GM19438 (cell line): Measurements from ENCODE around the gene WLS.

Source experiments
- ATAC-seq: cut with Tn5 transposase; IDR thresholded peaks from one replicate; pipeline ENCODE4 v1.9.1; 2021; ENCODE audit warnings: low read depth; ENCODE audit not compliant: unreplicated experiment

Gene WLS

DNA sequence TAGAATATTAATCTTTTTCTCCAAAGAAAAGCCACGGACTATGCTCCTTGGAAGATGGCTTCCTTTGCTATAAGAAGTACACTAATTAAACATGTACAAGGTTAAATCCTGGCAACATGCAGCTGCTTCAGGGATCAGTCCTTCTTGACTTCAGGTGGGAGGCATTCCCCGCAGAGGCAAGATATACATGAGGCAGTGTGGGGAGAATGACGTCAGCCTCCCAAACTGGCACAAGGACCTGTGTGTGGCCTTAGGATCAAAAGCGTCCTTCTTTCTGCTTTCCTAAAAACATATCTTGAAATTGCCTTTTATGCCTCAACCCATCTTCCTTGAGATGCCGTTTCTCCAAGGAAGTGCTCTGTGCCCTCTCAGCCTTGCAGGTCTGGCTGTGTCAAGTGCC is 90.3 kb downstream of the WLS start:
- ATAC-seq: no peak

DNA sequence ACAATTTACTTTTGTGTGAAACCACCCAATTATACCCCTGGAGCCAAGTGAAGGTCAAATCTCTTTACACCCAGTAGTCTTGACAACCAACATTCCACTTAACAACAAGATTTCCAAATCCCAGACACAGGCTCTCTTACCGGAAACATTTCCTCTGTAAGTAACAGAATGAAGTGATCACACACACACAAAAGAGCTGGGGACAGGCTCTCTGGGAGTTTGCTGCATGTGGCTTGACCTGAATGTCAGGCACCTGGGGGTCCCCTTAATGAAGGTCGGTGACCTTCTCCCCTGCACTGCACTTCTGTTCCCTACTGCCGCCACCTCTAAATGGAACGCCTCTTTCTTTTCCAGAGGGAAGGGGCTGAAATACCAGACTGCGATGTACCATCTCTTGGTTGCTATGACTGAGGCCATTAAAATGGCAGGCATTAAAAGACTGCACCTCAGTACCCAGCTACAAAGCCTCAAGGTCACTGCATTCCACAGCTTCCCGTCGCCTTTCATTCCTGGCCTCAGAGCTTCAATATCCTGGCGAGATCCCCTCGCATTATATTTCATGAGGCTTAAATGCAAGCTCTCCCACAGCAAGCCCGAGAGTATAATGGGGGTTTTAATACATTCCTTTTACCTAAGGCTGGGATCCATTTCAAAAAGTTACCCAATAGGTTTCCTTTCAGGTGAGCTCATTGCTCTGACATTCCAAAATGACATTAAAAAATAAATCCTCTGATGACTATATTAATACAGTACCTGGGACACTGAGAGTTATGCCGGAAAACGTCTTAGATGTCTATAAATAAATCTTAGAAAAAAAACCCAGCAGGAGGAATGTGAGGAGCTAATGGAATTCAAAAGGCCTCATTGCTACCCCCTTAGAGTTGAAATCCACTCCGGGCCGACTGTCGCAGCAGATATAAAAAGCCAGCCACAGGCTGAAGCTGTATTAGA is 91.0 kb downstream of the WLS start:
- no peak for ATAC-seq

DNA sequence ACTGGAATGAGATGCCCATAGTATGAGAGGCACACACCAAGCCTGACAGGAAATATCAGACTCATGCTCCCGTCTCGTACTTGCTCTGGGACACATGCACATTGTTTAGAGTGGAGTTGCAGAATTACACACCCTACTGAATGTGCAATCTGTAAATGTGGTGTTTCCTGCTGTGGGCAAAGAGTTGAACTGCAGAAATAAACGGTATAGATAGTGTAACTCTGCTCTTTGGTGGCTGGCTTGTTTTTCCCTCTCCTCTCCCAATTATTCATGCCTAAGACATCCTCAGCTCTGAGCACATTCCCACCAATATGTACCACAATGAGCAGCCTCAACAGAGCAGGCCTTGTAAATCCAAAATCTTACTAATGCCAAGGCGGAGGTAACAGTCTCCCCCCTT is 91.8 kb downstream of the WLS start:
- no peak for ATAC-seq

DNA sequence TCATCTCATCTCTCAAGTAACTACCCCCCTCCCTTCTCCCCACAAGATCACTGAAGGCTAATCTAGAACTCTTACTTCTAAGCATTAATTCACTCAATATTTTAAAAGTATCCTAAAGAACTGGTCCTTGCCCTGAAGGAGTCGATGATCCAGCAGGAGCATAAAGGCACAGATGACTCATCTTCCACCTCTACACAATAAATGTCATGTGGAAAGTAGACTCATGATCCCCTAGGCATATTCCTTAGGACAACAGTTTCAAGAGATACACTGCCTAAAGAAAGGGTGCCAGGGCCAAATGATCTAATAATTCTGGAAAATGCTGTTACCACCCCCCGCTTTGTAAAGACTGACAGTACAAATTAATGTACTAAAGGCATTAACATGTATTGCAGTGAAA is 96.1 kb downstream of the WLS start:
- ATAC-seq: no peak

DNA sequence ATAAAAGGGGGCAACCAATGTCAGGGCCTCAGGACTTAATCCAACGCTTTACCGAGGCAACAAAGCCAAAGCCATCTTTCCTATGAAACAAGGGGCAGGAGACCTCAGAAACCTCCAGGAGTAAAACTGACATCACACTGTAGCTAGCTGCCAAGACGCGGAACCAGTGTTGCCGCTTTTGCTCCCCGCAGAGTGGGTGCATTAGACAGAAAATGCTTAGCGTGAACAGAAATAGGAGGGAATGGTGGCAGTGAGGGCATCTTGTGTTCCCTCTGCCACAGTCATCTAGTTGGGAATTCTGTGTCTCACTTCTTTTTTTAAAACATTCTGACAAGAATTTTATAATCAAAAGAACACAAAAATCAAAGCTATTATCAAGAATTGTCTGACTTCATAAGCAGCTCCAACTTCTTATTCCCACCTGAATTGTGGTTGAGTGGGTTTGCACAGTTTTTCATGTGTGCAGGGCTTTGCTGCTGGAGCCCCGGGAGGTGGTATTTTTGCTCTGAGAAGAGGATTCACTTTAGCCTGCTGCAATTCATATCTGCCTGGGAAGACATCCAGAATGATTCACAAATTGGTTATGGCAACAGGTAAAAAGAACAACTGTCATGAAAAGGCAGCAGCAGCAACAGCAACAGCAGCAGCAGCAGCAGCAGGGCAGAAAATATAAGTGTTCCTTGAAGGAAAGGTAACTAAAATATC is 99.7 kb downstream of the WLS start:
- no peak for ATAC-seq

DNA sequence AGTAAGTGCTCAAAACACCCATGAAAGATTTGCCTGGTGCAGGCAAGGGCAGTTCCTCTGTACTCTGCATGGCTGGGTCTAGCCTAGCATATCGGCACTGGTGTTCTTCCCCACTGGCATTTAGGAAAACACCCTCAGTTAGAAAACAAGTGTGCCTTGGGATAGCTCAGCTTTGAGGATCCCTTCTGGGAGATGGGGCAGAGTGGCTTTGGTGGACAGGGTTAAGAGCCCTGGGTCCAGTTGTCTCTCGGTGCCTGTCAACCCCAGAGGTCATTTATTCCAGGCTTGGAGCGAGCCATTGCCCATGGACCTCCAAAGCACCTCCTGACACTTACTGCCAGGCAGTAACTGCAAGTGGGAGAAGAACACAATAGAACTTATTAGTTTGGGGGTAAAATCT is 101.1 kb downstream of the WLS start:
- ATAC-seq: no peak

DNA sequence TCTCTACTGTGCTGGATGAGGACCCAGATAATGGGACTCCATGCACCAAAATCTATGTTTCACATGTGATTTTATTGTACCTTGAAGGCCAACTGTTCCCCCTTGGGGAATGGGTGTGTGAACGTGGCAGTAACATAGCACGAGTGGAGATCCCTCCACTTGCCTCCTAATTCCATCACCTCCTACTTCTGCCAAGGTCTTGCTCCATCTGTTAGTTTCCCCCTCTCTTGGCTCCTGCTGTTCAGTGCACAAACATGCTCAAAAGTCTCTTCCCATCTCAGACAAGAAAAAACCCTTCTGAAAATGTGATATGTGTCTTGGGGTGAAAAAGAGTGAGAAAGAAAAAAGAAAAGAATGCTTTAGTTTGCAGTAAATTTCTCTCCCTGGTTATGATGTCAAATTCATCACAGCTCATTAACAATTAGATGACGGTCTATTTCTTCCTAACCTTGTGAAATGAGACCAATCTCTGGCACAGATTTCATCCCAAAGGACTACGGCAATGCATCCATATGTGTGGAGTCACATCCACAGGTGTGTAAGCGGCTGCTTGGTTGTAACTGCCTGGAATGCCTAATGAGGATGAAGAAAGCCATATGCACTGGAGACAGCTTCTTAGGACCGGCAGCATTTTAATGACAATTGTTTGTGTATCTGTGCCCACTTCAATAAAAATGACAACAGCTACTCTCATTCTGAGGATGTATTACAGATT is 102.6 kb downstream of the WLS start:
- no peak for ATAC-seq

DNA sequence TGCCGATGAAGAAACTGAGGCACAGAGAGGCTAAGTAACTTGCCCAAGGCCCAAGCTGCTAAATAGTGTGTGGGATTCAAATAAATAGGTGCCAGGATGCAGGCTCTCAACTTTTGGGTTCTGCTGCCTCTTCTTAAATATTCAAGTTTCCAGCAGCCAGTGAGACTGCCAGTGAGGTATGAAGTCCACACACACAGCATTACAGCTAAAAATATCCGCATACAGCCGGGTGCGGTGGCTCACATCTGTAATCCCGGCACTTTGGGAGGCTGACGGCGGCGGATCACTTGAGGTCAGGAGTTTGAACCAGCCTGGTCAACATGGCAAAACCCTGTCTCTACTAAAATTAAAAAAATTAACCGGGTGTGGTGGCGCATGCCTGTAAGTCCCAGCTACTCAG is 103.5 kb downstream of the WLS start:
- ATAC-seq: no peak

DNA sequence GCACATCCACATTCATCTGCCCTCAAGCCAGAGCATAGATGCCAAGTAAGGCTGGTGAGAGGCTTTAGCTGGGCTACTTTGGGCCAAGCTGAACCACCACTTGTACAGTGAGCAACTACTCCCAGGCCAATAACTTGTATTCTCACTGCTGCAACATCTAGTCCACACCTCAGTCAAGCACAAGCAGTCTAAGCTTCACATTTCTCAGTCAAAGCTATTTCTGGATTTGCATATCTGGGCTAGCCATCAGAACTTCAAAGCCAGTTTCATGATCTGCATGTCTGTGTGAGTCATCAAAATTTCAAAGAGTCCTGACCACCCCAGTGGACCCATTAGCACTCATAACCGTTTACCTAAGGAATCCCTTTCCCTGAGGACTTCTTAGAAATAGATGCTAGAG is 104.2 kb downstream of the WLS start:
- ATAC-seq: no peak

DNA sequence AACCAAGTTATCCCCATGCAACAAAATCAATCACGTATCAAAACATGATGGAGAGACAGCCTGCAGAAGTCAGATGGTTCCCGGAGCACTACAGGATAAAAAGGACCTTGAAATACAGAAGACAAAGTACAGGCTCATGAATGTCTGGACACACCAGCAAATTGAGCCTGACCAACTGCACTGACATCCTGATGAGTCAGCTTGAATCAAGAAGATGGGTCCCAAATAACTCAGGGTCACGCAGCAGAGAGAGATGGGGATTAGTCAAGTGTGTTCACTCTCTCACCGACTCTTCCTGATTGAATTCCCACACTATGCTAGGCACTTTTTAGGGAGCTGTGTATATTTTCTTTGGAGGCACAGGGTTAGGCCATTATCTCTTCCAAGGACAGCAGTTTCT is 110.8 kb downstream of the WLS start:
- no peak for ATAC-seq

DNA sequence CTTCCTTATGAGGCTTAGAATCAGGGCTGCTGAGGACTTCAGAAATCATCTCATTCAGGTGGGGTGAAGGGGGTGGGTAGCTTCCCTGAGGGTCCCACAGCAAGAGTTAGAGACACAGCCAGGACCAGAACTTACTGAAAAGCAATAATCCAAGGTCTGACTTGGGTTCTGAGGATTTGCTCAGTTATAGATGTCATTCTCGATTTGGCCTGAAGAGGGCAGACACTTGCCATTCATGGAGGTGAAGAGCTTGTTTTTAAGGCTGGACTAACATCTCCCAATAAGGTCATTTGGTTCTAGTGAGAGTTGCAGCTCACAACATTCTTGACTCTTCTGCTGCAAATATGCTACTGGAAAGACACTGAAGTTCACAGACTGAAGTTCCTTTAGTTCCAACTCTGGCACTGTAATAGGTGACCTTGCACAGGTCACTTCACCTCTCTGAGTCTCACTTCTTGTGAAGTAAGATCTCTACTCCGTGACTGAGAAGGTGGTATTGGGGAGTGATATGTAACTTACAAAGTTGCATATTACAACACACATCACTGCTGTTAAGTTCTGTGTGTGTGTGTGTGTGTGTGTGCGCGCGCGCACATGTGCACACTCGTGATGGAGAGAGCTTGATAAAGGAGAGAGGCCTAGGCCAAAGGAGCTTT is 112.1 kb downstream of the WLS start:
- ATAC-seq: no peak

DNA sequence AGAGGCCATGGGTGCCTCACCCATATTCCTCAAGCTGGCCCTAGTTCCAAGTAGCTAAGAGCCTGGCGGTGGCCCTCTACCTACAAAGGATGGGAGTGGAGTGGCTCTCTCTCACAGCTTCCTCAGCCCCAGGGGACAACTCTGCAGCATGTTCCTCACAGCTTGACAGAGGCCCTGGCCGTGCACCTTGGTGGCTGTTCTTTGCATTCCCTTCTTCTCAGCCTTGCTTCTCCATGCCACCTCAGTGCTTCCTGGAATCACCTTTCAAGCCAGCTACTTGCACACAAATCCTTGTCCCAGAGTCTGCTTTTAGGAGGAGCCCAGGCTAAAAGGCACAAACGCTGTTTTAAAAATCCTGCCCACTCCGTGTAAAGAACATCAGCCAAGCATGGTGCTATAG is 112.9 kb downstream of the WLS start:
- ATAC-seq: no peak

DNA sequence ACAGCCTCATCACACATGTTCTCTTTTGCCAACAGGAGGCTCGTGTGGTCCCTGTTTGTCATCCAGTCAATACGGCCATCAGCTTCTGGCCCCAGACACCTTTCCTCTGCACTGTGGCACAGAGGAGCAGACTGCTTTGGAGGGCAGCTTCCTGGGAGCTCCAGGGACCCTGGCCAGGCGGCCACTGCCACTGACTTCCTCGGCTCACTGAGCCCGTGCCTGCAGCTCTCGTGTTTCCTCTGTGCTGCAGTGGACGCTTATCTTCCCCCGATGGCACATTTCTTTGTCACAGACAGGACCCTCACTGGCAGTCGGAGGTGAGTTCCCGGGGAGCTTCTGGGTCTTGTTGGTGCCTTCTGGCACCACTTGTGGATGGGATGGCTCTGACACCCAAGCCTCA is 114.9 kb downstream of the WLS start:
- ATAC-seq: no peak

DNA sequence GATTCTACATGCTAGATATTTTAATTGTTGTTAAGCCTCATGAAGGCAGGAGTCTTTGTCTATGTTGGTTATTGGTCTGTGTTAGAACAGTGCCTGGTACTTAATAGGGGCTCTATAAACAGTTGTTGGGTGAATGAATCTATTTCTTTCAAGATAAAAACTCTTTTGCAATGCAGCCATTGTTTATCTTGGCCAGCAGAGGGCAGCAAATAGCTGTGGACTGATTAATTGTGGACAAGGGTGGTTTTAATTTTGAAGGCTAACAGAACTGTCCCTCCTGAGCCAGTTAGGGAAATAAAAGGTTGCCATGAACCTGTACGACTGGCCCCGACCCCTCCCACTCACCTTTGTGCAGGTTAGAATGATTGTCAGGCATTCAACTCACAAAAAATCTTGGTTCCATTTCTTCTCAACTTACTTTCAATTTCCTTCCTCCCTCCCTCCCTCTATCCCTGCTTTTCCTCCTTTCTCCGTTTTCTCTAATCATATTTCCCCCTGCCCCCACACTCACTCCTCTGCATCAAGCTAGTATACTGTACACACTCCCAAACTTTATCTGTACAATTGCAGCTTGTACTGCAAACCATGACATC is 115.6 kb downstream of the WLS start:
- ATAC-seq: no peak

DNA sequence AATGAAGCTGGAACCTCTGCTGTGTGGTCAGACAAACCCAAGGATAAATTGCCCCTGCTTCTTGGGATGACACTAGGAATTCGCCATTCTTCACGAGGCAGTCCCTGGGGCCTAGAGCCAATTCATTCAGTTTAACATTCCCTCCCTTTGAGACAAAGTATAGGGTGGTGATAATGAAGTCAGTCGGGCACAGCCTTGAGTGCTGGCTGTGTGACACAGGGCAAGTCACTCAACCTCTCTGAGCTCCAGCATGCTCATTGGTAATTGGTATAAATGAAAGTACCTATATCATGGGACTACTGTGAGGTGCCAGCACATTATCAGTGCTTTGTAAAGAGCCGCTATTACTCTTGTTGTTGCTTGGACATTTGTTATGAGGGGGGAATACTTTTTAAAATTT is 117.0 kb downstream of the WLS start:
- ATAC-seq: no peak

DNA sequence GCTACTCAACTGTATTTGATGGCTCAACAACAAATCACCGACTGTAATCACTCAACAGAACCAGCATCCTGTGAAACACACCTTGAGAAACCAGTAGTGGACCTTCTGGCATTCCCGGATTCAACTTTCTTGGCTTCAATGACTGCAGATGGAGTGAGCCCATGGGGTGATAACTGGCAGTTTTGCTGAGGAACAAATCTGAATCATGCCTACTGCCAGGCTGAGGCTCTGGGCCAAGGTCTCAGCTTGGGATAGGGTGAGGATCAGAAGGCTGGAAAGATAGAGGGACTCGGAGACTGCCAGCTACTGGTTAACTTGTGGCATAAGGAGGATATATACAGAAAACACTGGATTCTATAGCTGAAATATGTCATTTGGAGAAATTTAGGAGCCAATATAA is 118.4 kb downstream of the WLS start:
- ATAC-seq: no peak

DNA sequence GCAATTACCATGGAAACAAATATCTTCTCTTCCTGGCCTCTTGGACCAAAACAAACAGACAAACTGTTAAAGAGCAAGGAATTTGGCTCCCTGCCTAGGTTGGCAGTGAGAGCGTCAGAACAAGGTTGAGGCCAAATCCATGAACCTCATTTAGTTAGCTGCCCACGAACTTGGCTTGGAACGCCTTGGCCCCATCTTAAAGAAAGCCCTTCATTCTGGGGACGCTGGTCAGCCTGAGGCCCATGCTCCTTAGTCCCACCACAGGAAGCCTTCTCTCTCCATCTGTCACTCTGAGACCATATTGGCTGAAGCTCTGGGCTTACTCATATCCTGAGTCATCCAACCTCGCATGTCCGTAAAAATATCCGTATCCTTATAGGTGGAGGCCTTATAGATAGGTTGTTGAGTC is 119.5 kb downstream of the WLS start:
- no peak for ATAC-seq

DNA sequence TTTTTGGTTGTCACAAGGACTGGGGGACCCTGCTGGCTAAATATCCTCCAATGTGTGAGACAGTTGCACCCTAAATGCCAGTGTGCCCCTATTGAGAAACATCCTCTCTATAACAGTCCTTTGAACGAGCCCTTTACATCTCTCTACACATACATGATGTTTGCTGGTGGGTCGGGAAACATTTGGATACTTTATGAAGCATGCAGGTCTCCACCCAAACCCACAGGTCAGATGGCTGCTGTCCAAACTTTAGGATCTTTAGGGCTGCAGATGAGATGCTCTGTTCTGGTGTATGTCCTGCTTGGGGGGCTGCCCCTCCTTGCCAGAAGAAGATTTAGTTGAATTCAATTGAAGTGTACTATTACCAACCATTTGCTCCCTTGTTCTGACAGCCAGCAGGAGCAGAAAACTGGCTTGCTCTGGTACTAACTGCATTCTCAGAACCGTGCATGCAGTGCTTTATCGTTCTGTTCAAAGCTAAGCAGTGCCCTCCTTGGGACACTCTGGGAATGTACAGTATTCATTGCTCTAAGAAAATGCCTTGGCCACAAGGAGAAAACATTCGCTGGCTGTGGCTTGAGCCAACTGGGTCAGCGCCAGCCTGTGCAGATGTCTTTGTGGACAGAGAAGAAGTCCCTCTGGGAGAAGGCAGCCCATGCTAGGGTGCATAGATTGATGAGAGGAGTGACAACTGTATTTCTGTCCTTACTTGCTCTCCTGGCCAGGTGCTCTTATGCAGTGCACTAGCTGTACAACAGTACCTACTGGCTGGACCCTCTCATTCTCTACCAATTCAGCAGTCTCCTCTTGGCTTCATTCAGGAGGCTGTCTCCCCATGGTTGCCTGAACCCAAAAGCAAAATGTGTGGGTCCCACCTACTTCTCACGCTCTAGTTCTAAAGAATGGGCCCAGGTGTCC is 120.5 kb downstream of the WLS start:
- ATAC-seq: no peak

DNA sequence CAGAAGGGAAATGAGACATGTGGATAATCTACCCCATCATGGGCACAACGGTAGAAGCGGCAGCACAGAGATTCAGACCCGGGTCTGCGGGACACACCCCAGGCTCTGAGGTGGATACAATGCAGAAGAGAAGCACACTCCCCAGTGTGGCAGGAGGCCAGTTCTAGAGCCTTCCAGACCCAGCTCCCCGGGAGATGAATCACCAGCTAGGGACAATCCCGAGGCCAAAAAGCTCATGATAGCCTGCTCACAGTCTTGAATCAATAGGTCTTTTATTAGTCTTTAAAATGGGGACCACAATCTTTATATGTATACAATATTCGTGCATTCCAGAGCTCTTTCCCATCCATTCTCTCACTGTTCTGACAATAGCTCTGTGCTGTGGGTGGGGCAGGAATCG is 124.6 kb downstream of the WLS start:
- no peak for ATAC-seq
